H1 (cell line): ENCODE results near the gene PIBF1.

Experiments used
- JUND ChIP-seq: IDR thresholded peaks from 2 replicates; pipeline ENCODE4 v1.6.1; 2011; ENCODE audit warnings: mild to moderate bottlenecking, improper control_type of control experiment, low read length
- TF ChIP-seq, protein P1 (sequence below): IDR thresholded peaks from 2 replicates; pipeline ENCODE4 v1.6.1; 2012; ENCODE audit warnings: low read length, inconsistent platforms

GRCh38 chr13:72973234-72973633 is 191.3 kb downstream of the PIBF1 start:
- TF ChIP-seq JUND: no peak
- TF ChIP-seq, protein P1, sequence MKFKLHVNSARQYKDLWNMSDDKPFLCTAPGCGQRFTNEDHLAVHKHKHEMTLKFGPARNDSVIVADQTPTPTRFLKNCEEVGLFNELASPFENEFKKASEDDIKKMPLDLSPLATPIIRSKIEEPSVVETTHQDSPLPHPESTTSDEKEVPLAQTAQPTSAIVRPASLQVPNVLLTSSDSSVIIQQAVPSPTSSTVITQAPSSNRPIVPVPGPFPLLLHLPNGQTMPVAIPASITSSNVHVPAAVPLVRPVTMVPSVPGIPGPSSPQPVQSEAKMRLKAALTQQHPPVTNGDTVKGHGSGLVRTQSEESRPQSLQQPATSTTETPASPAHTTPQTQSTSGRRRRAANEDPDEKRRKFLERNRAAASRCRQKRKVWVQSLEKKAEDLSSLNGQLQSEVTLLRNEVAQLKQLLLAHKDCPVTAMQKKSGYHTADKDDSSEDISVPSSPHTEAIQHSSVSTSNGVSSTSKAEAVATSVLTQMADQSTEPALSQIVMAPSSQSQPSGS: no peak
